GM12873 (cell line): ENCODE measurements around the gene ITGA2B.

Source experiments
- CTCF ChIP-seq: IDR thresholded peaks from 2 replicates; pipeline ENCODE4 v1.5.1; 2012; ENCODE audit warnings: low read depth, mild to moderate bottlenecking, moderate library complexity, low read length, control low read depth; ENCODE audit not compliant: insufficient read depth; ENCODE audit errors: missing control alignments

Gene ITGA2B

GRCh38 chr17:44323359-44324091 lies 65.9 kb downstream of the ITGA2B start:
- TF ChIP-seq CTCF = no peak

- TF ChIP-seq CTCF = no peak
Measured at GRCh38 chr17:44322236-44322895, 67.1 kb downstream of the ITGA2B start.
